GM12892 (cell line): ENCODE results near the gene DHX15.

Experiments used
- POLR2AphosphoS5 ChIP-seq: IDR thresholded peaks from 2 replicates; pipeline ENCODE4 v1.6.1; 2011; ENCODE audit warnings: low read depth, low read length, control low read depth
- TAF1 ChIP-seq: IDR thresholded peaks from 2 replicates; pipeline ENCODE4 v1.6.1; 2011; ENCODE audit warnings: low read depth, mild to moderate bottlenecking, control low read depth, low read length, borderline replicate concordance

GRCh38 chr4:24550441-24551175 lies 33.7 kb downstream of the DHX15 start:
- TF ChIP-seq POLR2AphosphoS5, result no peak
- no peak for TF ChIP-seq TAF1
